NCI-H748 (cell line): ENCODE measurements around the gene SLC25A12.
"Not testable (repeated sequence)": the region's sequence is repeated elsewhere in the genome, so short reads cannot be mapped to it uniquely, and the experiment has no call there.

Experiments
- DNase-seq: peaks from one replicate; lab custom pipeline; 2025; ENCODE audit not compliant: unreplicated experiment; lab: John Stamatoyannopoulos, UW

The SLC25A12 gene

GRCh38 chr2:171792886-171793580 lies 101.0 kb downstream of the SLC25A12 start:
- no peak for DNase-seq

DNA sequence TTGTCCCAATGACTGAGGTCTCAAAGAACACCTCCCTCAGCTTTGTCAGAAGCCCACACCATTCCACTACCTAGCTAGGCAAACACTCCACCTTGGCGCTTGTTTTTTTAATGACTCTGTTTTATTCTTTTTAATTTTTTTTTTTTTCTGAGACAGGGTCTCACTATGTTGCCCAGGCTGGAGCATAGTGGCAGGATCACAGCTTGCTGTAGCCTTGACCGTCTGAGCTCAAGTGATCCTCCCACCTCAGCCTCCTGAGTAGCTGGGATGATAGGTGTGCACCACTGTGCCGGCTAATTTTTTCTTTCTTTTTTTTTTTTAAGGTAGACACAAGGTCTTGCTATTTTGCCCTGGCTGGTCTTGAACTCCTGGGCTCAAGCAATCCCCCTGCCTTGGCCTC lies 101.9 kb downstream of the SLC25A12 start:
- DNase-seq, result no peak

DNA sequence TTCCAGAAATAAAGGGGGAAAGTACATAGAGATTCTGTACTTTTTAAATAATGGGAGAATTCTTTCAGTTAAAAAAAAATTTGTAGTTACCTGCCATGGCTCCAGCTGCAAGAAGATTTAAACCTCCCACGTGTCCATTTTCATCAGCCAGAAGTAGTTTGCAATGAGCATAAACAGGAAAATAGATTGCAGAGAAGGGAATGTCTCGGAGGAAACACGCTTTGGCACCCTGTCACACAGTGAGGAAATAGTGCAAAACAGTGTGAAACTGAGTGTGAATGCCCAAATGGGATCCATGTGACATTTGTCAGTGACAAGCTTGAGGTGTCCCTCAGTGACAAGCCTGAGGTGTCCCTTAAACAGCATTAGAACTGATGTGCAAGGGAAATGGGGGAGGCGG lies 102.7 kb downstream of the SLC25A12 start:
- no peak for DNase-seq

GRCh38 chr2:171789956-171790355 lies 104.1 kb downstream of the SLC25A12 start:
- DNase-seq, result no peak

DNA sequence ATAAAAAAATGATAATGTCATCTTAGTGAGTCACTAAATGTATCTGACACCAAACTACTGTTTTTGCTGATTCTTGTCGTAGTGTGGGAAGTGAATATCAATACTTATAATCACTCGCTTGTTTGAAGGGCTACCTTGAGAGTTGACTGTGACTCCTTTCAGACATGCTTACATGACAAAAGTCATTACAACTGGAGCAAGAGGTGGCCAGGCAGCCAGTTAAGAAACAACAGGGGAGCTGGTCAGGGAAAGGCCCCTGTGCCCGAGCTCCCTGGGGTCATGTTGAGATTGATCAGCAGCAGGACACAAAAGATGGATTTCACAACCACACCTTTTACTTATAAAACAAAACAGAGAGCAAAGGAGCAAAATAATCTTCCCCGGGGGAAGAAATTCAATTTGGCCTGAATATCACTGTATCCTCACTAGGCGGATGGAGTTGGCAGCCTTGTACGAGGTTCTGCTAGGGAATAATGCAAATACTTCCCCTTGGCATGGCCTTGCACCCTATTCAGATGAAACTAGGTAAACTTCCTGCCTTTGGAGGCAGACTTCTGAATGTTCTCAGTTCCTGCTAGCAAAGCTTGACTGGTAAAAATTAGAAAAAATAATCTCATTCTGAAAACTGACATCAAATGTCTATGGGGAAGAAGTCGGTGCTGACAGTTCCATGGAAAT lies 105.6 kb downstream of the SLC25A12 start:
- no peak for DNase-seq

DNA sequence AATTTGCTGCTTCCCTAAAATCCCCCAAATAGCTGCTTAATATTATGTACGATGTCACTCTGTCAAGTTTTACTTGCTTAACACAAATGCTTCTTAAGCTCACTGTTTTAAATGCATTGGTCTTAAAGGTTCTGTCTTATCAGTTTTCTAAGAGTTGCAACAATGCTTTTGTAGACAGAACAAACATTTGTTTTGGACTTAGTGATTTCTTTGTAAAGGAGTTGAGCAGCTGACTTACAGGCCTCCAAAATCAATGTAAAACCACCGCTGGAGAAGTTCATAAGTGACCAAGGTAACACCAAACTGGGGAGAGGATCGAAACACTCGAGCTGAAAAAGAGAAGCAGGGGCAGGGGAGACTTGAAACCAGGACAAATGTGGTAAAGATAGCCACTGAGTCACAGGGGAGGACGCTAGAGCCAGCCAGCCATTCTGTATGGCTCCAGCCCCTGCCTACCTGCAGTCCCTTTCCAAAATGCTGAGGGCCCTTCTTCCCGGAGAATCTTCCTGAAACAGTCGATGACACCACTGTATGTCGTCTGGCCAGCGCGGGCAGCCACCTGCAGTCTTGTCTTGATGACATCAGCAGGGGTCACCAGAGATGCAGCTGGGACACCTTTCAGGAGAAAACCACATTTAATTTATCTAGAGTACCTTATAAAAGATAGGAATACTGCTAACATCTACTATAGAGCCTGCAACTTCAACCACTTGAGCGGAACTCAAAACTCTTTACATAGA lies 106.5 kb downstream of the SLC25A12 start:
- no peak for DNase-seq

DNA sequence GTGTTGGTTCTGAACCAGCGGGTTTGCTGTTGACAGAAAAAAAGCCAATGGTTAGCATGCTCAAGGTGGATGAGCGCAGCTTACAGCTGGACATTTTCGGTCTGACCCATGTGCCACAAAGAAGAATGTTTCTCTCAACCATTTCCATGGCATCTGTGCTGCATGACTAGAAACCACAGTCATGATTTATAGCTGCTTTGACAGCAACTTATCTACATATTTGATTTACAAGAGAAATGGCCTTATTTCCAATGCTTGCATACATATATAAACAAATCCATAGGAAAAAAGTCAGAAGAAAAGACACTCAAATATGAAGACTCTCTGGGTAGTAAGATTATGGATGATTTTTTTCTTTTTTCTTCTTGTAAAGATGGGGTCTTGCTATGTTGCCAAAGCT lies 108.6 kb downstream of the SLC25A12 start:
- DNase-seq, result no peak

GRCh38 chr2:171778515-171778914 lies 115.5 kb downstream of the SLC25A12 start:
- no peak for DNase-seq

DNA sequence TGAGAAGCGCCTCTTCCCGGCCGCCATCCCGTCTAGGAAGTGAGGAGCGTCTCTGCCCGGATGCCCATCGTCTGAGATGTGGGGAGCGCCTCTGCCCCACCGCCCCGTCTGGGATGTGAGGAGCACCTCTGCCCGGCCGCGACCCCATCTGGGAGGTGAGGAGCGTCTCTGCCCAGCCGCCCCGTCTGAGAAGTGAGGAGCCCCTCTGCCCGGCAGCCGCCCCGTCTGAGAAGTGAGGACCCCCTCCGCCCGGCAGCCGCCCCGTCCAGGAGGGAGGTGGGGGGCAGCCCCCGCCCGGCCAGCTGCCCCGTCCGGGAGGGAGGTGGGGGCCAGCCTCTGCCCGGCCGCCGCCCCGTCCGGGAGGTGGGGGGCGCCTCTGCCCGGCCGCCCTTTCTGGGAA lies 119.5 kb downstream of the SLC25A12 start:
- DNase-seq, result not testable (repeated sequence)

- DNase-seq, result no peak
Measured at GRCh38 chr2:171772373-171772772, 121.7 kb downstream of the SLC25A12 start.

DNA sequence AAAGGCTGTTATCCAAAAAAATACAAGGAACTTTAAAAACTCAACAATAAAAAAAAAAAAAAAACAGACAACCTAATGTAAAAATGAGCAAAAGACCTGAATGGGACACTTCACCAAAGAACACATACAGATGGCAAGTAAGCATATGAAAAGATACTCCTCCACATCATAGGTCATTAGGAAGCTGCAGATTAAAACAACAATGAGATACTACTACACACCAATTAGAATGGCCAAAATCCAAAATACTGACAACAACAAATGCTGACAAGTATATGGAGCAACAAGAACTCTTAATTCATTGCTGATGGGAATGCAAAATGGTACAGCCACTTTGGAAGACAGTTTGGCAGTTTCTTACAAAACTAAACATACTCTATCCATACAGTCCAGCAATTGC lies 122.6 kb downstream of the SLC25A12 start:
- no peak for DNase-seq

- no peak for DNase-seq
Measured at GRCh38 chr2:171763602-171764001, 130.4 kb downstream of the SLC25A12 start.

GRCh38 chr2:171762879-171763573 lies 131.0 kb downstream of the SLC25A12 start:
- DNase-seq, result peak; percentile 49

DNA sequence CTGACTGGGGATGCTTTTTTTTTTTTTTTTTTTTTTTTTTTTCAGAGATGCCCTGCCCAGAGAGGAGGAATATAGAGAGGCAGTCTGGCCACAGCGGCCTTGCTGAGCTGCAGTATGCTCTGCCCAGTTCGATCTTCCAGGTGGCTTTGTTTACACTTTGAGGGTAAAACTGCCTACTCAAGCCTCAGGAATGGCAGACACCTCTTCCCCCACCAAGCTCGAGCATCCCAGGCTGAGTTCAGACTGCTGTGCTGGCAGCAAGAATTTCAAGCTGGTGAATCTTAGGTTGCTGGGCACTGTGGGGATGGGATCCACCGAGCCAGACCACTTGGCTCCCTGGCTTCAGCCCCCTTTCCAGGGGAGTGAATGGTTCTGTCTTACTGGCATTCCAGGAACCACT lies 132.9 kb downstream of the SLC25A12 start:
- DNase-seq, result not testable (repeated sequence)

DNA sequence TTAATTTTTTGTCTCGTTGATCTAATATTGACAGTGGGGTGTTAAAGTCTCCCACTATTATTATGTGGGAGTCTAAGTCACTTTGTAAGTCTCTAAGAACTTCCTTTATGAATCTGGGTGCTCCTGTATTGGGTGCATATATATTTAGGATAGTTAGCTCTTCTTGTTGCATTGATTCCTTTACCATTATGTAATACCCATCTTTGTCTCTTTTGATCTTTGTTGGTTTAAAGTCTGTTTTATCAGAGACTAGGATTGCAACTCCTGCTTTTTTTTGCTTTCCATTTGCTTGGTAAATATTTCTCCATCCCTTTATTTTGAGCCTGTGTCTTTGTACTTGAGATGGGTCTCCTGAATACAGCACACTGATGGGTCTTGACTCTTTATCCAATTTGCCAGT lies 135.3 kb downstream of the SLC25A12 start:
- DNase-seq, result not testable (repeated sequence)

DNA sequence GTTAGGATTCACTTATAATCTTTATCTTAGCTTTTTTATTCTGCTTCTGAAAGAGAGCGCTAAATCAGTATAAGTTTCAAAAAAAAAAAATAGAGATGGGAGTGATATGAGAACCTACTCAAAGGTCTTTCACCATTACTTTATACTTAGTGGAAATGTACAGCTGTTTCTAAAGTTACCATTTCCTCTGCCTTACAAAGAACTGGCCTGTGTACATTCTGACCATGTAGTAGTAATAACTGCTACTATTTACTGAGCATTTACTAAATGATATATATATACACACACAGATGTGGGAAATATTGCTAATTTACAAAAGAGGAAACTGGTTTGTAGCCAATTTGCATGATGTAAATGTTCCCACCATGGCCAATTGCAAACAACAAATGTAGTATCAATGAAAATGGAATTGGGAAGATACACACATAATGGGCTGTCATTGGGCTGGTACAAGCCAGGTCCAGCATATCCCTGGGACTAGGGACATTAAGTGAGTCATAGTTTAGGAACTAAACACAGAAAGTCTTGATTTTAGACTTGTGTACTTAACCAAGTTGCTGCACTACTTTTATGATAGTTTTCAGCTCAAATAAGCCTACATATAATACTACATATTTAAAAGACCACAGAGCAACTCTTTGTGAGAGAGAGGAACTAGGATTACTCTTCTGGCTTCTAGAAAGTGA lies 139.6 kb downstream of the SLC25A12 start:
- DNase-seq, result no peak

- peak; percentile 61 for DNase-seq
Measured at GRCh38 chr2:171747371-171747770, 146.7 kb downstream of the SLC25A12 start.

- no peak for DNase-seq
Measured at GRCh38 chr2:171745806-171746205, 148.2 kb downstream of the SLC25A12 start.

DNA sequence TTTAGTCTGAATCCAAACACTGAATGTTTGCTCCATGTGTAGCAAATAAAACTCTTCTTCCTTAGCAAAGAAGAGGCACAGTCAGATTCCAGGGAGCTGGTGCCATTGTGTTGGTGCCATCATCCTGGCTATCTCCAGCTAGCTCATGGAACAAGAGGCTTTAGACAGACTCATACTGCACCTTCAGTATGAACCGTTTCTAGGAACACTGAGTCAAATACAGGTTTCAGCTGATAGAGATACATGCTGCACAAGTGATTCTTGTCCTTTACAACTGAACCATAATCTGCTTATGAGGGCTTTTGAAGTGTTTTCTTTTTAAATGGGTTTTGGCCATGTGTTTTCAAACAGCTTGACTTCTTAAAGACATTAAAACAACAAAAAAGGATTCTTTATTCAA lies 148.9 kb downstream of the SLC25A12 start:
- DNase-seq, result peak; percentile 4

DNA sequence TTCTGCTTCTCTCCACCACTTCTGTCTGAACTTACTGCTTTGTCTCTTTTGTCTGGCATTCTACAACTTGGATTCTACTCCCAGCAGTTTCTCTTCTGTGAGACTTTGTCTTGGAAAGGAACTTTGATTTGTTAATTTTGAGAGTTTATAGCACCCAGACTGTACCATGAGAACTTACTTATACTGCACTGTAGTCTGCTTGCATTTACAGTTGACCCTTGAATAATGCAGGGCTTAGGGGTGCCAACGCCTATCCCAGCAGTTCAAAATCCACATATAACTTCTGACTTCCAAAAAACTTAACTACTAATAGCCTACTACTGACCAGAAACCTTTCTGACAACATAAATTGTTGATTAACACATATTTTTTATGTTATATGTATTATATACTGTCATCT lies 151.3 kb downstream of the SLC25A12 start:
- DNase-seq, result no peak

DNA sequence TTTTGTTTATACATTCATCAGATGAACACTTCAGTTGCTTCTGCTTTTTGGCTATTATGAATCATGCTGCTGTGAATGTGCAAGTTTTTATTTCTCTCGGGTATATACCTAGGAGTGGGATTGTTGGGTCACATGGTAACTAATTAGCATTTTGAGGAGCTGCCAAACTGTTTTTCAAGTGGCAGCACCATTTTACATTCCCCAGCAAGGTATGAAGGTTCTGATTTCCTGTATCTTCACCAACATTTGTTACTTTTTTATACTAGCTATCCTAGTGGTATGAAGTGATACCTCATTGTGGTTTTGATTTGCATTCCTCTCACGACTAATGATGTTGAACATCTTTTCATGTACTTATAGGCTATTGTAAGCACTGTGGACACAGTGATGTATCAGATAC lies 152.9 kb downstream of the SLC25A12 start:
- no peak for DNase-seq
